IMR-90 (cell line): ENCODE data around the gene NOS1AP. TPM values are rescaled to one million over a fixed set of nuclear protein-coding genes. Genes with fewer than 3 reads are reported as not detected.

Source experiments
- ATAC-seq: fragments of 200-7000 bp; cut with Tn5 transposase; 2 replicates; pipeline ENCODE4 v1.9.1; 2020; ENCODE audit warnings: low read depth, mild to moderate bottlenecking, moderate library complexity
- BruUV-seq: library from RNA; stranded (reverse); fragments of 400-500 nt; replicated peaks from 2 replicates; lab custom pipeline; 2021; lab: Mats Ljungman, UMichigan
- CTCF ChIA-PET: fragments of 300-600 bp; formaldehyde crosslinking; extraction: SDS; loops from one replicate; lab custom pipeline; 2021; ENCODE audit warnings: antibody characterized with exemption; lab: Yijun Ruan, JAX
- POLR2A ChIA-PET: fragments of 300-600 bp; sonication (Branson Sonifier 250); formaldehyde crosslinking; loops from one replicate; lab custom pipeline; 2022; ENCODE audit warnings: antibody characterized with exemption; ENCODE audit not compliant: unreplicated experiment; lab: Charles Lee
- DNase-seq: peaks from one replicate; pipeline ENCODE4 v3.0.0; 2013
- H2AFZ ChIP-seq: replicated peaks from 2 replicates; pipeline ENCODE3; 2013; ENCODE audit warnings: low read length, mild to moderate bottlenecking; ENCODE audit not compliant: poor library complexity
- H2AK5ac ChIP-seq: 2 replicates; pipeline ENCODE4 v1.6.1; 2013; ENCODE audit warnings: low read depth, low read length, inconsistent platforms
- H2AK9ac ChIP-seq: replicated peaks from 2 replicates; pipeline ENCODE3; 2013; ENCODE audit warnings: mild to moderate bottlenecking, low read depth, low read length, moderate library complexity; ENCODE audit not compliant: poor library complexity
- H2BK120ac ChIP-seq: 2 replicates; pipeline ENCODE4 v1.6.1; 2013; ENCODE audit warnings: low read depth, low read length, inconsistent platforms
- H2BK15ac ChIP-seq: 3 replicates; pipeline ENCODE4 v1.6.1; 2013; ENCODE audit warnings: low read depth, low read length, inconsistent platforms
- H2BK20ac ChIP-seq: 2 replicates; pipeline ENCODE4 v1.6.1; 2013; ENCODE audit warnings: low read depth, mild to moderate bottlenecking, inconsistent platforms, low read length, moderate library complexity
- H2BK5ac ChIP-seq: 2 replicates; pipeline ENCODE4 v1.6.1; 2013; ENCODE audit warnings: mild to moderate bottlenecking, low read depth, low read length, inconsistent platforms; ENCODE audit not compliant: poor library complexity, severe bottlenecking
- H3K14ac ChIP-seq: replicated peaks from 2 replicates; pipeline ENCODE4 v1.6.1; 2013; ENCODE audit warnings: low read depth, low read length, inconsistent platforms
- H3K18ac ChIP-seq: 2 replicates; pipeline ENCODE4 v1.6.1; 2013; ENCODE audit warnings: low read depth, low read length, control low read depth
- H3K23ac ChIP-seq: 2 replicates; pipeline ENCODE4 v1.6.1; 2013; ENCODE audit warnings: low read depth, low read length, inconsistent platforms
- H3K27ac ChIP-seq: 2 replicates; pipeline ENCODE4 v1.5.1; 2013; ENCODE audit warnings: mild to moderate bottlenecking, control low read depth, low read length; ENCODE audit not compliant: insufficient read depth
- H3K27me3 ChIP-seq: 2 replicates; pipeline ENCODE4 v1.6.1; 2013; ENCODE audit warnings: low read length; ENCODE audit not compliant: control insufficient read depth, insufficient read depth
- H3K36me3 ChIP-seq: 2 replicates; pipeline ENCODE4 v1.6.1; 2013; ENCODE audit warnings: low read length, mixed read lengths; ENCODE audit not compliant: control insufficient read depth, insufficient read depth
- H3K4ac ChIP-seq: 2 replicates; pipeline ENCODE4 v1.6.1; 2013; ENCODE audit warnings: low read depth, low read length, inconsistent platforms
- H3K4me1 ChIP-seq: 2 replicates; pipeline ENCODE4 v1.6.1; 2013; ENCODE audit warnings: low read length, mixed read lengths; ENCODE audit not compliant: control insufficient read depth, insufficient read depth
- H3K4me2 ChIP-seq: 2 replicates; pipeline ENCODE4 v1.6.1; 2013; ENCODE audit warnings: low read depth, mild to moderate bottlenecking, control low read depth, low read length, moderate library complexity
- H3K4me3 ChIP-seq: 2 replicates; pipeline ENCODE4 v1.5.1; 2013; ENCODE audit warnings: low read depth, mild to moderate bottlenecking, control low read depth, low read length, moderate library complexity; ENCODE audit not compliant: insufficient read depth
- H3K56ac ChIP-seq: 2 replicates; pipeline ENCODE4 v1.6.1; 2013; ENCODE audit warnings: low read length, inconsistent platforms; ENCODE audit not compliant: insufficient read depth; ENCODE audit errors: extremely low read depth
- H3K79me1 ChIP-seq, 2 experiments: 2 replicates each; pipeline ENCODE4 v1.6.1; 2013; ENCODE audit warnings: low read length in 2 of 2, inconsistent platforms in 1 of 2, low read depth in 1 of 2
- H3K9ac ChIP-seq: 2 replicates; pipeline ENCODE4 v1.6.1; 2013; ENCODE audit warnings: low read depth, low read length, control low read depth
- H3K9me1 ChIP-seq: 2 replicates; pipeline ENCODE4 v1.6.1; 2013; ENCODE audit warnings: low read length, inconsistent platforms; ENCODE audit not compliant: insufficient read depth
- H3K9me3 ChIP-seq: 2 replicates; pipeline ENCODE4 v1.6.1; 2013; ENCODE audit warnings: low read length; ENCODE audit not compliant: control insufficient read depth, insufficient read depth
- H4K20me1 ChIP-seq: 2 replicates; pipeline ENCODE4 v1.6.1; 2013; ENCODE audit warnings: low read length, inconsistent platforms; ENCODE audit not compliant: insufficient read depth
- H4K5ac ChIP-seq: 2 replicates; pipeline ENCODE4 v1.6.1; 2013; ENCODE audit warnings: mild to moderate bottlenecking, low read depth, low read length, control low read depth
- H4K8ac ChIP-seq, 2 experiments: 2 replicates each; pipeline ENCODE4 v1.6.1; 2013; ENCODE audit warnings: low read depth in 2 of 2, low read length in 2 of 2, control low read depth in 1 of 2, inconsistent platforms in 1 of 2
- H4K91ac ChIP-seq: 2 replicates; pipeline ENCODE4 v1.6.1; 2013; ENCODE audit warnings: low read depth, low read length, inconsistent platforms; ENCODE audit not compliant: insufficient read depth
- FOS ChIP-seq: fragments of 150-350 bp; IDR thresholded peaks from 2 replicates; pipeline ENCODE4 v1.6.1; 2016; ENCODE audit warnings: low read depth, low read length
- MAFK ChIP-seq: IDR thresholded peaks from 2 replicates; pipeline ENCODE4 v1.6.1; 2012; ENCODE audit warnings: low read depth, low read length, improper control_type of control experiment
- MAZ ChIP-seq: IDR thresholded peaks from 2 replicates; pipeline ENCODE4 v1.6.1; 2012; ENCODE audit warnings: low read depth, mild to moderate bottlenecking, low read length, improper control_type of control experiment, moderate library complexity, borderline replicate concordance
- MXI1 ChIP-seq: IDR thresholded peaks from 2 replicates; pipeline ENCODE4 v1.6.1; 2012; ENCODE audit warnings: low read depth, mild to moderate bottlenecking, low read length, moderate library complexity, borderline replicate concordance
- POLR2A ChIP-seq: IDR thresholded peaks from 2 replicates; pipeline ENCODE4 v1.6.1; 2012; ENCODE audit warnings: mild to moderate bottlenecking, low read depth, low read length
- RAD21 ChIP-seq: IDR thresholded peaks from 2 replicates; pipeline ENCODE4 v1.6.1; 2012; ENCODE audit warnings: low read length, improper control_type of control experiment
- RFX5 ChIP-seq: IDR thresholded peaks from 2 replicates; pipeline ENCODE4 v1.8.0; 2012; ENCODE audit warnings: low read depth, mild to moderate bottlenecking, low read length, moderate library complexity
- WGBS, 2 experiments: methylation state at CpG; one replicate each; pipeline versions ENCODE4 v1.1.5 to v1.1.7; 2013; ENCODE audit warnings: missing lambda C conversion rate in 2 of 2; ENCODE audit not compliant: insufficient read length in 1 of 2; ENCODE audit errors: extremely low coverage in 2 of 2; 5-methylcytosine and 5-hydroxymethylcytosine counted together
- dilution Hi-C: fragments of 300-500 bp; cut with HindIII; formaldehyde crosslinking; loops from one replicate; pipeline ENCODE4 v1.14.3; 2018; ENCODE audit warnings: low sequenced_read_pairs; ENCODE audit not compliant: unreplicated experiment
- in situ Hi-C: fragments of 300-500 bp; cut with MboI; formaldehyde crosslinking; loops from 3 replicates; pipeline ENCODE4 v1.14.3; 2019; ENCODE audit warnings: low sequenced_read_pairs, inconsistent platforms, mixed read lengths
- intact Hi-C: fragments of 100-400 bp; cut with micrococcal nuclease; formaldehyde crosslinking; loops from 2 replicates; pipeline ENCODE4 v1.10.0; 2022
- polyA plus RNA-seq, 3 experiments: library from polyadenylated mRNA; depleted of rRNA; stranded (reverse); fragments of >200 nt; gene quantifications; 2 replicates each; pipeline ENCODE4 v1.2.3, GENCODE V29; 2012; ENCODE audit warnings: low replicate concordance in 1 of 3
- total RNA-seq: library from RNA; depleted of rRNA; stranded (reverse); fragments of >200 nt; gene quantifications from 2 replicates; pipeline ENCODE4 v1.2.3, GENCODE V29; 2012
- TF ChIP-seq, protein P1 (sequence below): fragments of 150-350 bp; IDR thresholded peaks from 2 replicates; pipeline ENCODE4 v1.6.1; 2016; ENCODE audit warnings: low read depth, mild to moderate bottlenecking, low read length, moderate library complexity, borderline replicate concordance
- TF ChIP-seq, protein P2 (sequence below): conservative IDR thresholded peaks from 2 replicates; pipeline ENCODE4 v1.5.1; 2012; ENCODE audit warnings: mild to moderate bottlenecking, low read depth, low read length, improper control_type of control experiment
- TF ChIP-seq, protein P3 (sequence below): fragments of 150-350 bp; IDR thresholded peaks from 2 replicates; pipeline ENCODE4 v1.6.1; 2017; ENCODE audit warnings: mild to moderate bottlenecking, antibody characterized with exemption, low read length, low read depth

NOS1AP gene
- total and polyA plus RNA-seq, 2 of the 4 experiments (the other 2 are of a cell fraction): 0.18 to 0.19 TPM

DNA sequence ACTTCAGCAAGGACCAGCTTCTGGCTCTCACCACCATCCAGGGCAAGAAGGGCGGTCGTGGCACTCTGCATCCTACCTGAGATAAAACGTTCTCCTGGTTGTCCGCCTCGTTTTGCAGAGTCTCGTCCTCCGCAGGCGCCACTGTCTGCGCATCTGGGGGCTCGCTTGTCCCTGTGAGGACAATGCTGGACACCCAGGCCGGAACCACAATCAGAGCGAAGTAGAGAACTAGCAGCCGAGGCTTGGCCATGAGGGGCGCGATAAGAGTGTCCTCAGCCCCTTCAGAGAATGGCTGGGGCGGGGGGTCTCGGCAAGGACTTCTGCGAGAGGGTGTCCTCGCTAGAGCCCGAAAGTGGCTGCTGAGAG, 46.3 kb upstream of the NOS1AP start:
- Histone ChIP-seq H3K4me2 (peak overlapping the region; percentile 96), H2BK20ac (no peak overlapping the region), H3K4ac (no peak overlapping the region), H2BK120ac (no peak overlapping the region), H3K4me1 (peaks cover 5% of the 10 kb centered on the region; the same call in 1 of the 2 replicates), H3K36me3 (no peaks in the 10 kb centered on the region), H4K20me1 (no peaks in the 10 kb centered on the region), H3K27ac (no peak overlapping the region), H3K18ac (no peak overlapping the region), H4K5ac (no peak overlapping the region), H2BK15ac (no peak overlapping the region), H3K23ac (no peak overlapping the region), H2AK9ac (peak overlapping the region; percentile 12), H3K79me1 (no peaks in the 10 kb centered on the region), H2AFZ (peak overlapping the region; percentile 95), H3K9ac (no peak overlapping the region), H2BK5ac (no peak overlapping the region), H4K8ac (no peak overlapping the region), H4K91ac (no peak overlapping the region), H3K9me3 (0 out of 2 replicates have a peak, but pooled peaks cover 2% of the 10 kb centered on the region), H3K4me3 (peak overlapping the region; percentile 68), H3K56ac (no peak overlapping the region), H3K27me3 (peaks cover 5% of the 10 kb centered on the region), H3K14ac (no peak overlapping the region), H2AK5ac (no peak overlapping the region), H3K9me1 (no peaks in the 10 kb centered on the region)
- DNase-seq: no peak
- ChIA-PET CTCF (interaction anchor here (1.4 to 2.4 kb wide), 4 partner anchors 12 to 231 kb away, joined by 4 to 16 read pairs (median 11); no protein-coding TSS in a partner anchor), POLR2A (no interaction called here)
- intact Hi-C loops: loop anchor here (5.0 kb wide), 1 partner anchor 216 kb away; no protein-coding TSS in a partner anchor
- no peak for ATAC-seq
- no TSS peak for BruUV-seq
- in situ Hi-C loops: no loop called here
- dilution Hi-C loops: no loop called here
- TF ChIP-seq, protein P1, sequence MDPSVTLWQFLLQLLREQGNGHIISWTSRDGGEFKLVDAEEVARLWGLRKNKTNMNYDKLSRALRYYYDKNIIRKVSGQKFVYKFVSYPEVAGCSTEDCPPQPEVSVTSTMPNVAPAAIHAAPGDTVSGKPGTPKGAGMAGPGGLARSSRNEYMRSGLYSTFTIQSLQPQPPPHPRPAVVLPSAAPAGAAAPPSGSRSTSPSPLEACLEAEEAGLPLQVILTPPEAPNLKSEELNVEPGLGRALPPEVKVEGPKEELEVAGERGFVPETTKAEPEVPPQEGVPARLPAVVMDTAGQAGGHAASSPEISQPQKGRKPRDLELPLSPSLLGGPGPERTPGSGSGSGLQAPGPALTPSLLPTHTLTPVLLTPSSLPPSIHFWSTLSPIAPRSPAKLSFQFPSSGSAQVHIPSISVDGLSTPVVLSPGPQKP: no peak
- no peak for TF ChIP-seq MAFK
- TF ChIP-seq MAZ: no peak
- TF ChIP-seq, protein P2, sequence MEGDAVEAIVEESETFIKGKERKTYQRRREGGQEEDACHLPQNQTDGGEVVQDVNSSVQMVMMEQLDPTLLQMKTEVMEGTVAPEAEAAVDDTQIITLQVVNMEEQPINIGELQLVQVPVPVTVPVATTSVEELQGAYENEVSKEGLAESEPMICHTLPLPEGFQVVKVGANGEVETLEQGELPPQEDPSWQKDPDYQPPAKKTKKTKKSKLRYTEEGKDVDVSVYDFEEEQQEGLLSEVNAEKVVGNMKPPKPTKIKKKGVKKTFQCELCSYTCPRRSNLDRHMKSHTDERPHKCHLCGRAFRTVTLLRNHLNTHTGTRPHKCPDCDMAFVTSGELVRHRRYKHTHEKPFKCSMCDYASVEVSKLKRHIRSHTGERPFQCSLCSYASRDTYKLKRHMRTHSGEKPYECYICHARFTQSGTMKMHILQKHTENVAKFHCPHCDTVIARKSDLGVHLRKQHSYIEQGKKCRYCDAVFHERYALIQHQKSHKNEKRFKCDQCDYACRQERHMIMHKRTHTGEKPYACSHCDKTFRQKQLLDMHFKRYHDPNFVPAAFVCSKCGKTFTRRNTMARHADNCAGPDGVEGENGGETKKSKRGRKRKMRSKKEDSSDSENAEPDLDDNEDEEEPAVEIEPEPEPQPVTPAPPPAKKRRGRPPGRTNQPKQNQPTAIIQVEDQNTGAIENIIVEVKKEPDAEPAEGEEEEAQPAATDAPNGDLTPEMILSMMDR: no peak
- TF ChIP-seq POLR2A: no peak
- TF ChIP-seq RFX5: no peak
- TF ChIP-seq FOS: no peak
- TF ChIP-seq, protein P3, sequence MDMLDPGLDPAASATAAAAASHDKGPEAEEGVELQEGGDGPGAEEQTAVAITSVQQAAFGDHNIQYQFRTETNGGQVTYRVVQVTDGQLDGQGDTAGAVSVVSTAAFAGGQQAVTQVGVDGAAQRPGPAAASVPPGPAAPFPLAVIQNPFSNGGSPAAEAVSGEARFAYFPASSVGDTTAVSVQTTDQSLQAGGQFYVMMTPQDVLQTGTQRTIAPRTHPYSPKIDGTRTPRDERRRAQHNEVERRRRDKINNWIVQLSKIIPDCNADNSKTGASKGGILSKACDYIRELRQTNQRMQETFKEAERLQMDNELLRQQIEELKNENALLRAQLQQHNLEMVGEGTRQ: no peak
- no peak for TF ChIP-seq MXI1
- TF ChIP-seq RAD21: no peak
- 39% methylated on average over 12 of the region's 20 CpGs; no CpG with 5 or more reads in 1 of the 2 experiments for WGBS, 2 experiments
